GM12874 (cell line): ENCODE results near the gene TLR3.

Source experiments
- TF ChIP-seq, protein P1 (sequence below): IDR thresholded peaks from 2 replicates; pipeline ENCODE4 v1.5.1; 2011; ENCODE audit warnings: low read depth, mild to moderate bottlenecking, control low read depth, low read length, moderate library complexity; ENCODE audit not compliant: insufficient read depth

TLR3 gene

DNA sequence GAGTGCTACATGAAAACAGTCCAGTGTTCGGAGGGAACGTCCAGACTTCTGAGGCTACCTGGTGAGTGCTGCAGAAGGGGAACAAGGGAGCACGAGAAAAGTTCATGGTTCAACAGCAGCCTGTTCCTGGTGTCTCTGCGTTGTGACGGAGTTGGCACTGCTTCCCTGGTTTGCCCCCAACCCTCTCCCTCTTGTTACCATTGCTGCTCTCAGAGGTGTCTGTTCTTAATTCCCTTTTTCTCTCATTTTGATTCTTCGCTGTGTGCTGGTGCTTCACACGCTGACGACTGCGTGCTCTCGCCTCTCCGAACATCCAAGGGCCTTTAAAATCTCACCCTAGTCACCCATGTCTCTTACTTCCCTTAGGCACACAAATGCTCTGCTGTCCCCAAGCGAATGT, 34.0 kb downstream of the TLR3 start:
- TF ChIP-seq, protein P1, sequence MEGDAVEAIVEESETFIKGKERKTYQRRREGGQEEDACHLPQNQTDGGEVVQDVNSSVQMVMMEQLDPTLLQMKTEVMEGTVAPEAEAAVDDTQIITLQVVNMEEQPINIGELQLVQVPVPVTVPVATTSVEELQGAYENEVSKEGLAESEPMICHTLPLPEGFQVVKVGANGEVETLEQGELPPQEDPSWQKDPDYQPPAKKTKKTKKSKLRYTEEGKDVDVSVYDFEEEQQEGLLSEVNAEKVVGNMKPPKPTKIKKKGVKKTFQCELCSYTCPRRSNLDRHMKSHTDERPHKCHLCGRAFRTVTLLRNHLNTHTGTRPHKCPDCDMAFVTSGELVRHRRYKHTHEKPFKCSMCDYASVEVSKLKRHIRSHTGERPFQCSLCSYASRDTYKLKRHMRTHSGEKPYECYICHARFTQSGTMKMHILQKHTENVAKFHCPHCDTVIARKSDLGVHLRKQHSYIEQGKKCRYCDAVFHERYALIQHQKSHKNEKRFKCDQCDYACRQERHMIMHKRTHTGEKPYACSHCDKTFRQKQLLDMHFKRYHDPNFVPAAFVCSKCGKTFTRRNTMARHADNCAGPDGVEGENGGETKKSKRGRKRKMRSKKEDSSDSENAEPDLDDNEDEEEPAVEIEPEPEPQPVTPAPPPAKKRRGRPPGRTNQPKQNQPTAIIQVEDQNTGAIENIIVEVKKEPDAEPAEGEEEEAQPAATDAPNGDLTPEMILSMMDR = no peak

DNA sequence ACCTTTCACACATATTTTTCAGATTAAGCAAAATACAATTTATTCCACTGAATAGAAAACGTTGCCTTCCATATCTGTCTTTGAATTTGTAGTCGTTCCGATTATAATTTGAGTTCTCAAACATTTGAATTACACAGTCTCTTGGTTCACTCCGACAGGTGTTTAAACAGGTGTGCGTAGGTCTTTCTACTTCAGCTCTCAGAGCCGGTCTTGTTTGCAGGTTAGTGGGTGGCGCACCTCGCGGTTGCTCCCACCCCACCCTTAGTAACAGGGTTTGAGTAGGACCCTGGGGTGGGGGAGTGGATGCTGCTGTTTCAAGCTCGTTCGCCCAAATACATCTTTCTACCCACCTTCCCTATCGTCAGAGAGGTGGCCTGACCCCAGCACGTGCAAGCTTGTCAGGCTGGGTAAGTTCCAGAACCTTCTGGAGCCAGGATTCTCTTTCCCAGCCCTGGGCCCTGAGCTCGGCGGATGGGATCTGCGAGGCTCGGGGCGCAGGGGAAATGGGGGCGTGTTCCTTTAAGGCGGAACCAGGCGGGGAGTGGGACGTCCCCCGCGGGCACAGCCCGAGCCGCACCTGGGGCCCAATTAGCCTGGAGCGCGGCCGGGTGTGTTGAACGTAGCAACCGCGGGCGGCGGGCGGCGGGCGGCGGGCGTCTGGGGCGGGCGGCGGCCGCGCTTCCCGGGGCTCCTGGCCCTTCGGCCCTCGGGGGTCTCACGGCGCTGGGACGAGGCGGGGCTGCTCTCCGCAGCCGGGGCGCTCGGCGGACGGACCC, 35.3 kb downstream of the TLR3 start, which contains the start of gene FAM149A:
Gene FAM149A (plus strand): TSS at position 591 of the 776 bp plus-strand sequence.
- TF ChIP-seq, protein P1 = no peak

DNA sequence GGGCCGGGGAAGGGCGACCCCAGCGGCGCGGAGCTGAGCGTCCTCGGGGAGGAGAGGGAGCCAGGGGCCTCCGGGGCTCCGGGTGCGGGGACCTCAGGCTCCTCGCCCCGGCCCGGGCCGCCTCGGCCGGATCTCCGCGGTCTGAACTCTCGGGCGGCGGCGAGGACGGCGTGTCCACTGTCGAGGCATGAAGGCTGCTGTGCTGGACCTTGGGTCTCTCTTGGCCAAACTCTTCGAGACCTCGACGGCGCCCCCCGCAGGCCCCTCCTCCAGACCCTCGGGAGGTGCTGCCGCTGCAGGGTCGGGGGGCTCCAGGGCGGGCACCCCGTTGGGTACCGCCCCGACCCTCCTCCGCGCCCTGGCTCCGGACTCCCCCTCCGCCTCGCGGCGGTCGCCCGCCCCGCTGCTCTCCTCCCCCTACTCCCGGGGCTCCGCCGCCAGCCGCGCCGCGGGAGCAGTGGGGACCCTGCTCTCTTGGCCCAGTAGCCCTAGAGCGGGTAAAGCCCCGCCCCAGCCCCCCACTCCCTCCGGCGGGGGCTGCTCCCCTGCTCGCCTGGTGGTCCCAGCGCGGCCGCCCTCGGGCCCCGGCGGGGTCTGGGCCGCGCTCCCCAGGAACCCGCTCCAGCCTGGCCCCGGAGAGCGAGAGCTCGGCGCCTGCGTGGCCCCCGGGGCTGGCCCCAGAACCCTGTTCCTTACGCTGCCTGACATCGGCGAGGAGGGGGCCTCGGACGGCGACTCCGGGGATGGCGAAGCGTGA, 36.1 kb downstream of the TLR3 start:
- TF ChIP-seq, protein P1 = no peak

DNA sequence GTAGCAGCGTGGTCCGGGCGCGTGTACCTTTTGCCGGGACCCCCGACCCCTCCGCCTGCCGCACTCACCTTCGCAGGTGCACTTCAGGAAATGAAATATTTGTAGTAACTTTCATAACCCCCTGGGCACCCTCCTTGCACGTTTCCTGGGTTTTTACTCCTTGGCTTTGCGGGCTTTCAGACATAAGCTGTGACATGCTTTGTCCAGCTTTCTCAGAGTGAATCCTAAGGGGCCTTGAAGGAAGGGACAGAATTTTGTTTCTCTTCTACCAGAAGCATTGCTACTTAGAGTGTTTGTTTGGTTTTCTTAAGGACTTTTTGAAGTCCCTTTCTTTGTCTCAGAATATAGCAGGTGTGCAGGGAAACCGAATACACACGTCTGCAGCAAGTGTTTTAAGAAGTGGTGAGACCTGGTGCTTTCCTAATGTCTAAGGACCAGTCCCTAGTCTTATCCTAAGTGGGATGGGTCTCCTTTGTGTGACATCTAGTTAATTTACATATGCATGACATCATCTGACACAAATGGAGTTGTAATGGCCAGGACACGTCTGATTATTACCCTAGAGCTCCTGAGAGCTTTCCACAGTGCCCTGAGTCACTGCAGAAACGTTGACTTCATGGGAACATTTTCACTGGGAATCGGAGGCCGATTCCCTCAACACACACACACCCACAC, 36.8 kb downstream of the TLR3 start:
- TF ChIP-seq, protein P1 = no peak

DNA sequence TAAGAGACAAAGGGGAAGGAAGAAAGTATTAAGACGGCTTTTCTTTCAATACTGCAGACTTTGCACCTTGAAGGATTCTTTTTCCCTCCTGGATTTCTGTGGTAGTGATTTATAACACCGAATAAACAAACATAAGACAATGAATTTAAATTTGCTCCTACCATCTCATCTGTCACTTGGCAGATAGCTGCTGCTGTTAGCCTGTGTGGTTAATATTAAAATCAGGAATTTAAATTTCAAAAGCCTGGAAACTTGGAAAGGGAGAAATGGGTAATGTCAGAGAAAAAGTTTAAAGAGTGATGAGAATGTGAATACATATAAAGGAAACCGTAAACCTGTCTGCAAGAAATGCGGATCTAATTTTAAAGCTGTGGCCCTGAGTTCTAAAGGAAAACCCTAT, 39.0 kb downstream of the TLR3 start:
- TF ChIP-seq, protein P1 = no peak

DNA sequence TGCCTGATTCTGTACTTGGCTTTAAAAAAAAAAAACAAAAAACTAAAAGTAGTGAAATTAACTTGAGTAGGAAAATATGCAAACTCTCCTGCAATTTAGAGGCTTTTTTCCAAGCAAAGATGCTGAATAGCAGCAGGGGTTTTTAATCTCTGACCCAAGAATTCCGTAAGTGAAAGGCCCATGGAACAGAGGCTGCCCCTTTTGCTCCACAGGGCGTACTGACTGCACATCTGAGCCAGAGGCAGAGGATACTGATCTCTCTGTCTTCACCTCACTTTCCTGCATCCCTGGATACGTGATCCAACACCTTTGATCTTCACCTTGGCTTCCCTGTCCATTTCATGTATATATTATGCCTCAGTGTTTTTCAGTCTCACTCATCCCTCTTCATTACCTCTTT, 39.4 kb downstream of the TLR3 start:
- TF ChIP-seq, protein P1 = no peak

DNA sequence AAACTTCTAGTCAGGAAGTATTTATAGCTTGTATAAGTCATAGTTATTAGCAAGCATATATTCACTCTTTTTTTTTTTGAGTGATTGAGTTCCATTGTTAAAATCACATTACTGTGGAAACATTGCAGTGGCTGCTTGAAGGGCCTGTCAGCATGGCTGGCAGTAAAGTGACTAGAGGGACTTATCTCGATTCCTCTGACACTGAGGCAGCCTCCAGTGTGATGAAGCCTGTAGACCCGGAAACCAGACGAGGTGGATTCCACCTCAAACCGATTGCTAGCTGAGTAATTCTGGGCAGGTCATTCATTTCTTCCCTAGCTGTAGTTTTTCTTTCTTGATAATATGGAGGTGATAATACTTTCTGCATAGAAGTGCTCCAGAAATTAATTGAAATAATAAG, 40.3 kb downstream of the TLR3 start:
- TF ChIP-seq, protein P1 = no peak
